Prostate gland (tissue), 2 donors: ENCODE measurements around the gene ADAMTS17. TPM values are rescaled to one million over a fixed set of nuclear protein-coding genes. Genes with fewer than 3 reads are reported as not detected.

ENCODE experiments used
- DNase-seq: peaks from one replicate; pipeline ENCODE4 v3.0.0-alpha.2; 2019; ENCODE audit warnings: low spot score
- H3K27ac ChIP-seq, 2 donors: fragments of 200-600 bp; sonication (generic); 2 replicates each; pipeline ENCODE4 v1.5.1; 2017 to 2019
- H3K27me3 ChIP-seq: fragments of 200-600 bp; sonication (generic); replicated peaks from 2 replicates; pipeline ENCODE4 v1.5.1; 2019; ENCODE audit not compliant: insufficient read depth
- H3K36me3 ChIP-seq, 2 donors: fragments of 200-600 bp; sonication (generic); 1 replicate in 1 of 2; 2 replicates in 1 of 2; pipeline versions ENCODE4 v1.5.1 to v1.8.1; 2017 to 2019
- H3K4me1 ChIP-seq: fragments of 200-600 bp; sonication (generic); replicated peaks from 2 replicates; pipeline ENCODE4 v1.5.1; 2019
- H3K4me3 ChIP-seq, 2 donors: fragments of 200-600 bp; sonication (generic); 2 replicates each; pipeline ENCODE4 v1.5.1; 2017 to 2019
- H3K9me3 ChIP-seq: fragments of 200-600 bp; sonication (generic); 2 replicates; pipeline ENCODE4 v1.5.1; 2017
- CTCF ChIP-seq, 4 experiments: fragments of 200-600 bp in 2 of 4; fragments of 450-650 bp in 2 of 4; sonication (generic) in 2 of 4; IDR thresholded peaks; 1 replicate in 3 of 4; 2 replicates in 1 of 4; pipeline ENCODE4 v1.5.1; 2016 to 2019; ENCODE audit warnings: antibody characterized with exemption in 4 of 4, mild to moderate bottlenecking in 2 of 4, moderate library complexity in 2 of 4
- POLR2A ChIP-seq: fragments of 450-650 bp; IDR thresholded peaks from one replicate; pipeline ENCODE4 v1.6.1; 2016; ENCODE audit warnings: antibody characterized with exemption, mild to moderate bottlenecking
- POLR2AphosphoS5 ChIP-seq: sonication (generic); formaldehyde crosslinking; IDR thresholded peaks from one replicate; pipeline ENCODE4 v1.6.1; 2017; ENCODE audit warnings: antibody characterized with exemption
- WGBS: methylation state at CpG from one replicate; pipeline ENCODE4 v1.1.5; 2018; 5-methylcytosine and 5-hydroxymethylcytosine counted together
- intact Hi-C: fragments of 100-400 bp; cut with DNase I; formaldehyde crosslinking; loops from one replicate; pipeline ENCODE4 v1.14.2; 2022
- total RNA-seq, 2 donors: library from RNA; depleted of rRNA; stranded (reverse); fragments of >200 nt; gene quantifications; one replicate each; pipeline ENCODE4 v1.1.0, GENCODE V29; 2016

The ADAMTS17 gene
- total RNA-seq, 2 donors from 2014 or later, result 2.7 to 5.6 TPM

DNA sequence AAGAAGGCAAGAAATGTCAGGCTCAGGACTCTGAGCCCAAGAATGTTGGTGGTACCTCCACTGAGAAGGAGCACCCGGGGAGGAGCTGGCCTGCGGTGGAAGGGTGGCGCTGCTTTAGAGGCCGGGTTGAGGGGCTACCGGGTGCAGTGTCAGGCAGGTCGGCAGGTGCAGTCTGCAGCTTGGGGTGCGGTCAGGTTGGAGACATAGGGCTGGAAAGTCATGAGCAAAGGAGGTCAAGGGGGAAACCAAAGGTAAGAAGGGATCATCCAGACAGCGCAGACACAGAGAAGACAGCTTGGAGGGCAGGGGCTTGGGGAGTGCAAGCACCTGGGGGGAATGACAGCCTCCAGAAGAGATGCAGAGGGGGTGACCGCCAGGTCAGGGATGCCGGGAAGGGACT is 334.2 kb downstream of the ADAMTS17 start:
- TF ChIP-seq CTCF (IDR thresholded peaks at IDR 0.05), result no peak
- no peak for TF ChIP-seq POLR2A
- no peak for TF ChIP-seq POLR2AphosphoS5
- intact Hi-C loops, result no loop called here
- Histone ChIP-seq H3K27me3 (no peaks in the 10 kb centered on the region), H3K4me3 (no peak overlapping the region), H3K27ac (no peak overlapping the region), H3K36me3 (no peaks in the 10 kb centered on the region), H3K4me1 (no peaks in the 10 kb centered on the region), H3K9me3 (no peaks in the 10 kb centered on the region)
- 93% methylated on average over 10 of the region's 10 CpGs for WGBS
- no peak for DNase-seq

DNA sequence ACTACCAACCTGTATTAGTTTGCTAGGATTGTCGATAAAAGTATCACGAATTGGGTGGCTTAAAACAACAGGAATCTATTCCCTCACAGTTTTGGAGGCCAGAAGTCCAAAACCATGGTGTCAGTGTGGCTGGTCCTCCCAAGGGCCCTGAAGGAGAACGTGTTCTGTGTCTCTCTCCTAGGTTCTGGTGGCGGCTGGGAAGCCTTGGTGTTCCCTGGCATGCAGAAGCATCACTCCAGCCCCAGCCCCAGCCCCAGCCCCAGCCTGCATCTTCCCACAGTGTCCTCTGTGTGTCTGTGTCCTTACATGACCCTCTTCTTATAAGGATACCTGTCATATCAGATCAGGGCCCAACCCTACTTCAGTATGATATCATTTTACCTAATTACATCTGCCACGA is 336.1 kb downstream of the ADAMTS17 start:
- H3K27ac ChIP-seq, result no peak overlapping the region
- no peak for TF ChIP-seq POLR2A
- TF ChIP-seq CTCF (IDR thresholded peaks at IDR 0.05), result no peak
- TF ChIP-seq POLR2AphosphoS5, result no peak
- no peaks in the 10 kb centered on the region for H3K9me3 ChIP-seq
- no peaks in the 10 kb centered on the region for H3K4me1 ChIP-seq
- H3K27me3 ChIP-seq, result no peaks in the 10 kb centered on the region
- intact Hi-C loops, result no loop called here
- no peaks in the 10 kb centered on the region for H3K36me3 ChIP-seq
- DNase-seq, result no peak
- 89% methylated on average over 5 of the region's 5 CpGs for WGBS
- no peak overlapping the region for H3K4me3 ChIP-seq

DNA sequence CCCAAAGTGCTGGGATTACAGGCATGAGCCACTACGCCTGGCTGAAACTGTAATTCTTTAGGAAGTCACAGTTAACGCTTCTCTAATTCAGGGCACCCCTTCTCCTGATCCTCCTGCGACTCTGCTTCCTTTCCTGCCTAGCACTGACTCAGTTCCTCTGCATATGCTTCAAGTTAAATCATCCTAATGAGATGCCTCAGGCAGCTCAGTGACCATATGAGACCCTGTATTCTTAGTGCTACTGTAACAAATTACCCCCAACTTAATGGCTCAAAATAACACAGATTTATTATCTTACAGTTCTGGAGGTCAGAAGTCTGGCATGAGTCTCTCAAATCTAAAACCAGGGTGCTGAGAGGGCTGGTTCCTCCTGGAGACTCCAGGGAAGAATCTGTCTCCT is 336.8 kb downstream of the ADAMTS17 start:
- H3K4me1 ChIP-seq, result no peaks in the 10 kb centered on the region
- no peak overlapping the region for H3K4me3 ChIP-seq
- no peak overlapping the region for H3K27ac ChIP-seq
- no peaks in the 10 kb centered on the region for H3K9me3 ChIP-seq
- no peak for TF ChIP-seq POLR2A
- no peaks in the 10 kb centered on the region for H3K27me3 ChIP-seq
- 90% methylated on average over 3 of the region's 3 CpGs for WGBS
- no peak for DNase-seq
- H3K36me3 ChIP-seq, result no peaks in the 10 kb centered on the region
- intact Hi-C loops, result no loop called here

- no peak for DNase-seq
- Histone ChIP-seq H3K27me3 (no peaks in the 10 kb centered on the region), H3K9me3 (no peaks in the 10 kb centered on the region), H3K27ac (no peak overlapping the region), H3K4me3 (no peak overlapping the region), H3K4me1 (no peaks in the 10 kb centered on the region), H3K36me3 (no peaks in the 10 kb centered on the region)
- 87% methylated on average over 17 of the region's 17 CpGs for WGBS
- intact Hi-C loops, result no loop called here
- no peak for TF ChIP-seq POLR2A
- TF ChIP-seq POLR2AphosphoS5, result no peak
- TF ChIP-seq CTCF (IDR thresholded peaks at IDR 0.05), result no peak
Measured at GRCh38 chr15:100002787-100003536, 338.8 kb downstream of the ADAMTS17 start.

GRCh38 chr15:100002086-100002620 is 339.6 kb downstream of the ADAMTS17 start:
- no peak overlapping the region for H3K27ac ChIP-seq
- H3K9me3 ChIP-seq, result no peaks in the 10 kb centered on the region
- TF ChIP-seq CTCF (IDR thresholded peaks at IDR 0.05) (no peak), POLR2A (no peak), POLR2AphosphoS5 (no peak)
- WGBS, result 85% methylated on average over 16 of the region's 16 CpGs
- DNase-seq, result no peak
- no peaks in the 10 kb centered on the region for H3K27me3 ChIP-seq
- no peaks in the 10 kb centered on the region for H3K4me1 ChIP-seq
- no peaks in the 10 kb centered on the region for H3K36me3 ChIP-seq
- intact Hi-C loops, result no loop called here
- H3K4me3 ChIP-seq, result no peak overlapping the region
